ENCODE measurements around the gene AHNAK2. TPM values are rescaled to one million over a fixed set of nuclear protein-coding genes. Genes with fewer than 3 reads are reported as not detected.
"Not testable (repeated sequence)": the region's sequence is repeated elsewhere in the genome, so short reads cannot be mapped to it uniquely, and the experiment has no call there.

AHNAK2 gene
- total RNA-seq, 6 experiments from 2014 or later, result 50.2 to 76.2 (median 73.7) TPM

- Mint-ChIP-seq H3K4me3 (no peak overlapping the region), H3K27ac (no peak overlapping the region), H3K4me1 (ENCODE audit: low read depth) (no peaks in the 10 kb centered on the region), H3K9me3 (peaks cover 22% of the 10 kb centered on the region), H3K27me3 (ENCODE audit: insufficient read depth) (peaks cover 28% of the 10 kb centered on the region), H3K36me3 (ENCODE audit: low read depth) (peaks cover 11% of the 10 kb centered on the region; the same call in 1 of the 2 replicates)
- no peak for TF ChIP-seq CTCF (IDR thresholded peaks at IDR 0.05)
- DNase-seq, result no peak
These were observed 66.1 kb downstream of the AHNAK2 start for GRCh38 chr14:104912053-104912452.

GRCh38 chr14:104908303-104908702 lies 69.9 kb downstream of the AHNAK2 start:
- Mint-ChIP-seq H3K36me3 (ENCODE audit: low read depth) (peaks cover 11% of the 10 kb centered on the region), H3K27ac (no peak overlapping the region), H3K4me3 (no peak overlapping the region), H3K4me1 (ENCODE audit: low read depth) (no peaks in the 10 kb centered on the region), H3K9me3 (peaks cover 20% of the 10 kb centered on the region), H3K27me3 (ENCODE audit: insufficient read depth) (peaks cover 33% of the 10 kb centered on the region)
- TF ChIP-seq CTCF (IDR thresholded peaks at IDR 0.05), result no peak
- DNase-seq, result no peak

GRCh38 chr14:104905579-104905933 lies 72.6 kb downstream of the AHNAK2 start:
- not testable (repeated sequence) for H3K4me3 Mint-ChIP-seq; DNase-seq; H3K4me1 Mint-ChIP-seq (ENCODE audit: low read depth); H3K27ac Mint-ChIP-seq; H3K36me3 Mint-ChIP-seq (ENCODE audit: low read depth); H3K9me3 Mint-ChIP-seq
- H3K27me3 Mint-ChIP-seq (ENCODE audit: insufficient read depth), result peaks cover 29% of the 10 kb centered on the region

GRCh38 chr14:104904650-104905578 lies 73.3 kb downstream of the AHNAK2 start:
- H3K4me1 Mint-ChIP-seq (ENCODE audit: low read depth); H3K27ac Mint-ChIP-seq; H3K9me3 Mint-ChIP-seq; DNase-seq; H3K4me3 Mint-ChIP-seq; H3K36me3 Mint-ChIP-seq (ENCODE audit: low read depth): not testable (repeated sequence)
- peaks cover 28% of the 10 kb centered on the region for H3K27me3 Mint-ChIP-seq (ENCODE audit: insufficient read depth)

GRCh38 chr14:104903990-104904389 lies 74.2 kb downstream of the AHNAK2 start:
- no peak overlapping the region for H3K27ac Mint-ChIP-seq
- no peak for TF ChIP-seq CTCF (IDR thresholded peaks at IDR 0.05)
- peaks cover 34% of the 10 kb centered on the region for H3K27me3 Mint-ChIP-seq (ENCODE audit: insufficient read depth)
- no peaks in the 10 kb centered on the region; the same call in 1 of the 2 replicates for H3K36me3 Mint-ChIP-seq (ENCODE audit: low read depth)
- H3K4me3 Mint-ChIP-seq, result no peak overlapping the region
- DNase-seq, result no peak
- H3K4me1 Mint-ChIP-seq (ENCODE audit: low read depth), result no peaks in the 10 kb centered on the region
- H3K9me3 Mint-ChIP-seq, result no peaks in the 10 kb centered on the region

- TF ChIP-seq CTCF (IDR thresholded peaks at IDR 0.05), result no peak
- Mint-ChIP-seq H3K9me3 (no peaks in the 10 kb centered on the region), H3K36me3 (ENCODE audit: low read depth) (no peaks in the 10 kb centered on the region; the same call in 1 of the 2 replicates), H3K4me3 (no peak overlapping the region), H3K27me3 (ENCODE audit: insufficient read depth) (peaks cover 28% of the 10 kb centered on the region), H3K4me1 (ENCODE audit: low read depth) (peaks cover 5% of the 10 kb centered on the region), H3K27ac (no peak overlapping the region)
- no peak for DNase-seq
These were observed 77.3 kb downstream of the AHNAK2 start for GRCh38 chr14:104900639-104901512.

All from HFFc6 (cell line).